Measurements from ENCODE around the gene C1QTNF12.

The C1QTNF12 gene

DNA sequence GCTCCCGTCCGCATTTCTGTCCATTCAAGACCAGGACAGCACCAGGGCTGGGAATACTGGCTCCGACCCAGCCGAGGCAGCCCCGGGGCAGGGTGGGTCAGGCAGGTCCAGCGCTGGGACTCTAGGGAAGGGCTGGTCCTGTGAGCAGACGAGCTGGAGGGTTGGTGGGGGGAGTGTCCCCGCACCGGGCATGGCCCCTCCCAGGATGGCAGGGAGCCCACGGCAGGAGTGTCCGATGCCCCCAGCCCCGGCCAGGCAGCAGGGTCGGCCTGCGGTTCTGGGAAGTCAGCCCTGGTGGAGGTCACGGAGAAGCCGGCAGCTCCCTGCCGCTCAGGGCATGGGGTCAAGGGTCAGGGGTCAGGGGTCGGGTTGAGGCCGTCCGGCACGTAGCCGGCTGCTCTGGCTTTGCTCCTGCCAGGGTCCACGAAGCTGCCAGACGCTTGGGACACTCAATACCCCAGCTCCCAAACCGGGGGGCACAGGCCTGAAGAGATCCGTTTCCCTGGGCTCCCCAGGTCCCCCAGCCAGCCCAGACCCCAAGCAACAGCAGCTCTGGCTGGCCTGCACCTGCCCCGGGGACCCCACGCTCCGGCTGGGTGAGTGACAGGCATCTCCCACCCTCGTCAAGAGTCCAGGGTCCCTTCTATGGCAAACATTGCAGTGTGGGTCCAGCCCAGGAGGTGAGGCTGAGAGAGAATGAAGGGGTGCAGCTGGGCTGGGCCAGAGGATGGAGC is 6.7 kb downstream of the C1QTNF12 start:
- no peak for DNase-seq

GRCh38 chr1:1239227-1239613 is 7.3 kb downstream of the C1QTNF12 start:
- no peak for DNase-seq

GRCh38 chr1:1238702-1239178 is 7.8 kb downstream of the C1QTNF12 start:
- no peak for DNase-seq

DNA sequence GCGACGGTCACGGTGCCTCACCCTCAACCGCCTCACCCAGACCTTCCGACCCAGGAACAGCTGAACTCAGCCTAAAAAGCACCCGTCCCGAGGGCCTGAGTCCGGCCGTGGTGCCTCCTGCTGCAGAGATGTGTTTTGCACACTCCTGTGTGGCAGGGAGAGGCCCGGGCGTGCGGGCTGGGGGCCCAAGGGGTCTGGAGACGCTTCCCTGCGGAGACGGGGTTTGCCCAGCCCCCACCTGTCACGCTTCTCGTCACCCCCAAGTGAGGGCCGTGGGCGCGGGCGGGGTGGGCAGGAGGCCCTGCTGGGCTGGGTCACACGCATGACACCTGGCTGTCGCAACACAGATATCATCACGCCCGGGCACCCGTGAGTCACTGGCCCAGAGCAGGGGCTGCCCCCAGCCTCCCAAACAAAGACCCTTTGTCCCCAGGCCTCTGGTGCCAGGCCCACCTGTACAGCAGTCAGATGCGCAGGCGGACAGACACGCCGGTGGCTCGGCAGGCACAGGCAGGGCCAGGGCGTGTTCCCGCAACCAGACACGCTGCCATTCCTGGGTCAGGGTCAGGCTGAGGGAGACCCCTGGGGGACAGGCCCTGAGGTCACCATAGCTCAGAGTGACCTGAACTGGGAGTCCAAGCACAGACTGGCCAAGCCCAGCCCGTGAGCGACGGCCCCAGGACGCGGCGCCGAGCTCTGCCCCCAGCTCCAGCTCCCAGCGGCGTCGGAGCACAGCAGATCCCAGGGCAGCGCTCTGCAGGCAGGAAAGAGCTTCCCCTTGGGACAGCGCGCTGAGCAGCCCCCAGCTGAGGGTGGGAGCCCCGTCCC is 8.4 kb downstream of the C1QTNF12 start:
- no peak for DNase-seq

GRCh38 chr1:1236945-1237873 is 9.3 kb downstream of the C1QTNF12 start:
- no peak for DNase-seq

DNA sequence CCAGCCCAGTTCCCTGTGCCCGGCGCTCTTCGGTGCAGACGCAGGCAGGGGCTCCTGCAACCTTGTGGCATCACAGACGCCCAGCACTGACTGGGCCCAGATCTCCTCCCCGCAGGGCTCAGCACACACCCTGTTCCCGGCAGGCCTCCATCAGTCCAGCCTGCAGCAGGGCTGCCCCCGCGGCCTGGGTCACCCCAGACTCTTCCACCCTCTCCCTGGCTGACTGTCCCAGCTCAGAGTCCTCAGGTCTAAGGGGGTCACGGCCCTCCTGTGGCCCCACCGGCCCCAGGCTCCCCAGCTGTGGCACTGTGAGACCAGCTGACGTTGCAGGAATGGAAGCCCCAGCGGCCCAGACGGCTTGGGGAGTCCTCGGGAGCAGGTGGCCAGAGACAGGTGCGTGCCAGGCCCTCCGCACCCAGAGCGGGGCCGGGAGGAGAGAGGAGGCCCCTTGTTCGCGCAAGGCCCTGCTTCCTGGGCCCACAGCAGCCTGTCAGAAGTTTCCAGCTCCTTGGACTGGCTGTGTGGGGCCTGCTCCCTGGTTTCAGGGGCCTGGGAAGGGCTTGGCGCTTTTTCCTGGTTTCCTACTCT is 10.3 kb downstream of the C1QTNF12 start:
- no peak for DNase-seq

GRCh38 chr1:1235016-1235744 is 11.3 kb downstream of the C1QTNF12 start:
- DNase-seq: no peak

DNA sequence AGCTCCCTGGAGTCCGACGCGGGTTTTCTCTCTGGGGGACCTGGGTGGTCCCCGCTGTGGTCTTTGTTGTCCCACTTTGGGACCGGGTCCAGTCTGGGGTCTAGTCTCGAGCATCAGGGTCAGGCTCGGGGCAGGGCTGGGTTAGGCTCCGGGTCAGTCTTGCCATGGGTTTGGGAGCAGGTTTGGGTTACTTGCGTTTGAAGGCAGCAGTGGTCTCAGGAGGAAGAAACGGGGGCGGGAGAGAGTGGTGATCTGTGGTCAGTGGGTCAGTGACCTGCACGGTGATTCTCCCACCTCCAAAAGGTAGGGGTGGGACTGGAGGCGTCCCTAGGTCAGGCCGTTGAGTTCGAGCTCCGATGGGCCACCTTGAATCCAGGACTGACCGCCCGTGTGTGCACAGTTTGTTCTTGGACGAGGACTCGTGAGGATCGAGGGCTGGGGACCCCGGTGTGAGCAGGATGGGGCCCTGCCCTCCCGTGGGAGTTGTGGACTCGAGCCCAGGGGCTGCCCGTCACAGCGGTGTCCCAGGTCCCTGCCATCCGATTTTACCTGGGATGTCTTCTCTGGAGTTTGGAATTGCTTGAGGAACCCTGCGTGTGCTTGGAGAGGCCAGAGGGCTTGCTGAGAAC is 12.2 kb downstream of the C1QTNF12 start:
- no peak for DNase-seq

- no peak for DNase-seq
These were observed 13.0 kb downstream of the C1QTNF12 start for GRCh38 chr1:1233567-1233892.

DNA sequence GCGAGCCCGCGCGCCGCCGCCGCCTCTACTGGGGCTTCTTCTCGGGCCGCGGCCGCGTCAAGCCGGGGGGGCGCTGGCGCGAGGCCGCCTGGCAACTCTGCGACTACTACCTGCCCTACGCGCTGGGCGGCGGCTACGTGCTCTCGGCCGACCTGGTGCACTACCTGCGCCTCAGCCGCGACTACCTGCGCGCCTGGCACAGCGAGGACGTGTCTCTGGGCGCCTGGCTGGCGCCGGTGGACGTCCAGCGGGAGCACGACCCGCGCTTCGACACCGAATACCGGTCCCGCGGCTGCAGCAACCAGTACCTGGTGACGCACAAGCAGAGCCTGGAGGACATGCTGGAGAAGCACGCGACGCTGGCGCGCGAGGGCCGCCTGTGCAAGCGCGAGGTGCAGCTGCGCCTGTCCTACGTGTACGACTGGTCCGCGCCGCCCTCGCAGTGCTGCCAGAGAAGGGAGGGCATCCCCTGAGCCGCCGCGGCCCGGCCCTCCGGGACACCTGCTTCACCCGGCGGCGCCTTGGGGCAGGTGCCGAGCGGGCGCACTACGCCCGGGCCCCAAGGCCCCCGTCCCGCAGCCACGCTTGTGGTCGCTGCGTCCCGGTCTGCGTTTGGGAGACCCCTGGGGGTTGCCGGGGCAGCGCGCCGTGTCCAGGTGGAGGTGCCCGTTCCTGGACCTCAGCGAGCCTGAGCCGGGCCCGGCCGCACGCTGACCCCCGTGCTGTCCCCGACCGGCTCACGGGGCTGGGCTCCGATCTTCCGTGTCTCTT is 13.5 kb downstream of the C1QTNF12 start:
- DNase-seq: no peak

- DNase-seq: no peak
These were observed 14.2 kb downstream of the C1QTNF12 start, which contains the start of gene B3GALT6 for GRCh38 chr1:1232208-1232795. Gene B3GALT6, plus strand, starts transcription at chr1:1232237. Its CDS starts 42 bp downstream, at chr1:1232279.

GRCh38 chr1:1231400-1232207 is 14.9 kb downstream of the C1QTNF12 start, which contains the start of gene SDF4:
Gene SDF4, minus strand, starts transcription at chr1:1232001. Its CDS starts 3,229 bp downstream, at chr1:1228772.
- DNase-seq: peak; percentile 35

GRCh38 chr1:1230656-1231399 is 15.7 kb downstream of the C1QTNF12 start:
- DNase-seq: no peak

DNA sequence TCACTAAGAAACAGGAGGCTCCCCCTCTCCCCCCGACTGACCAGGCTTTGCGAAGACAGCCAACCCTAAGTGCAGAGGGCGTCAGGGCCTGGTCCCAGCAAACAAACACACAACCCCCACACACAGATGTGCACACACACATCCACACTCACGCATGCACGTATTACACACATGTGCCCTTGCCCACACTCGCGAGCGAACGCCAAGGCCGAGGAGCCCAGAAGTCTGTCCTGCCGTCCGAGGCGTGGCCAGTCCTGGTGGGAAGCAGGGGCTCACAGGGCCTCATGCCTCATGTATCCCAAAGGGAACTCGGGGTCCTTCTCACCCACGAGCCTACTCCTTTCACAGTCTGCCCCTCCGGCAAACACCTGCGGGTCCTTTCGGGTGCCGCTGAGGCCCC is 16.8 kb downstream of the C1QTNF12 start:
- no peak for DNase-seq

GRCh38 chr1:1228596-1229321 is 17.8 kb downstream of the C1QTNF12 start:
- no peak for DNase-seq

- DNase-seq: no peak
These were observed 18.3 kb downstream of the C1QTNF12 start for GRCh38 chr1:1228187-1228586.

GRCh38 chr1:1227386-1227785 is 19.1 kb downstream of the C1QTNF12 start:
- no peak for DNase-seq

Data from NCI-H524 treated with DMSO at 0.1 percent for 48 hours (cell line).